G401 (cell line): ENCODE data around the gene PPIH. TPM values are rescaled to one million over a fixed set of nuclear protein-coding genes. Genes with fewer than 3 reads are reported as not detected.
A peak's percentile ranks its signal among the peaks of the same experiment; 100 is the strongest.
"Not testable (repeated sequence)": the region's sequence is repeated elsewhere in the genome, so short reads cannot be mapped to it uniquely, and the experiment has no call there.

Experiments used
- DNase-seq: peaks from one replicate; pipeline ENCODE4 v3.0.0-alpha.2; 2015; ENCODE audit warnings: low spot score
- in situ Hi-C: cut with HindIII; loops from 2 replicates; pipeline ENCODE4 v1.10.0; 2016; ENCODE audit warnings: low sequenced_read_pairs, mixed read lengths
- total RNA-seq: library from RNA; depleted of rRNA; stranded (reverse); fragments of >200 nt; shearing (Covaris generic); gene quantifications from 2 replicates; pipeline ENCODE4 v1.2.3, GENCODE V29; 2014

The PPIH gene
- total RNA-seq, 1 experiment from 2014 or later: 87.9 TPM

DNA sequence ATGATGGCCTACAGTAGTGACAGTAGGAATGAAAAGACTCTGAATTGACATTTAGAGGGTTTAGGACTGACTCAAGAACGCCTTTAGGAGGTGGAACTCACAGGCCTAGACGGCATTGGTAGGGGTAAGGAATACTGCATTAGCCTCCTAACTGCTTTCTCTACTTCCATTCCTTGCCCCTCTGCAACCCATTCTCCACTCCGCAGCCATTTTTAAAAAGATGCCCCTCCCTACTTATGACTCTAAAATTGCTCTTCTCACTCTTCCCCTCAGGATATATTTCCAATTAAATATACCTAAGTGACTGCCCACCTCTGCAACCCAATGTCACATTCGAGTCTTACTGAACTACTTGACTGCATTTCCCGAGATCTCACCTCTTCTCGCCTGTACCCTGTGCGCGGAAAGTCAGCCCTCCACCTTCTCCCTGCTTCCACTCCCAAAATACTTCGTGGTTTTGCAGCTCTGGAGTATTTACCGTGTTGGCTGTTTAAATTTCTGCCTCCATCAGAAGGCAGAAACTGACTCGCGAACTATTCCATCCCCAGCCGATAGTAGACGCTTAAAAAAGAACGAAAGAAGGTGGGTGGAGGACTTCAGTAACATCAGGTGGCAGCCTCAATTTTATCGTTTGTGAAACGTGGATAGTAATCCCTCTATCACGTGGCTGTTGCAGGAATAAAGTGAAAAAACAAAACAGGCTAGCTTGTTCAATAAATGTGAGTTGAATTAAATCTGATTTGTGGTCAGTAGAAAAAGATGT lies 22.9 kb downstream of the PPIH start:
- peak; percentile 56 for DNase-seq

DNA sequence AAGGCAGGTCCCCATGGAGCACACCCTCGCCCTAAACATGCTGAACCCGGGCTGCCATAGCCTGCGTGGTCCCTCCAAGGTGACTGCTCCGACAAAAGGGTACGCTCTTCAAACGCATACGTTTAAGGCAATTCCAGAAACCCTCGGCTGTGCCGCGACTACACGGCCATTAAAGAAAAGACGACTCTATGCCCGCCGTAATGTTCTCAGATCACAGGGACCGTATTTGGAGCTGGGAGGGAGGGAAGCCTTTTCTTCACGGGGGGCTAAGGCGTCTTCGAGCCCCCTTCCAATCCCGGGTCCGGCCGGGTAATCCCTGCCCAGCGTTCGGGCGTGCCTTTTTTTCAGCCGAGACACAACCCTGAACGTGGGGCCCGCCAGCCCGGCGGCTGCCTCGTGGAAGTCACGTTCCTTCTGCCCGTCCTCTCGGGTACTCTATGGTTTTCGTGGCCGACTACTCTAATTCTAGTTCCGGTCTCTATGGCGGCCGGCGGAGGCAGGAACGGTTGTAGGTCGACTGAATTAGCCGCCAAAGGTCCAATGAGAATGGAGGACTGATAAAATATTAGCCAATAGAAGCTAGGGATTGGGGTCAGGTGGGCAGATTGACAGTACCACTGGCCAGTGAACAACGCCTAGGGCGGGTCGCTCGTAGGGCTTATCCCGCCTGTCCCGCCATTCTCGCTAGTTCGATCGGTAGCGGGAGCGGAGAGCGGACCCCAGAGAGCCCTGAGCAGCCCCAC lies 23.7 kb downstream of the PPIH start, which contains the start of gene YBX1:
TSS of gene YBX1 (plus strand) at position 678 of the 743 bp plus-strand sequence. CDS start 148 bp downstream, outside the sequence.
- peak; percentile 99 for DNase-seq
- in situ Hi-C loops: no loop called here

More for the DNA sequence above, 22.9 kb downstream of the PPIH start:
- in situ Hi-C loops: no loop called here

DNA sequence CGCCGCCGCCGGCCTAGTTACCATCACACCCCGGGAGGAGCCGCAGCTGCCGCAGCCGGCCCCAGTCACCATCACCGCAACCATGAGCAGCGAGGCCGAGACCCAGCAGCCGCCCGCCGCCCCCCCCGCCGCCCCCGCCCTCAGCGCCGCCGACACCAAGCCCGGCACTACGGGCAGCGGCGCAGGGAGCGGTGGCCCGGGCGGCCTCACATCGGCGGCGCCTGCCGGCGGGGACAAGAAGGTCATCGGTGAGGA lies 24.2 kb downstream of the PPIH start:
- in situ Hi-C loops, DNase-seq: not testable (repeated sequence)

DNA sequence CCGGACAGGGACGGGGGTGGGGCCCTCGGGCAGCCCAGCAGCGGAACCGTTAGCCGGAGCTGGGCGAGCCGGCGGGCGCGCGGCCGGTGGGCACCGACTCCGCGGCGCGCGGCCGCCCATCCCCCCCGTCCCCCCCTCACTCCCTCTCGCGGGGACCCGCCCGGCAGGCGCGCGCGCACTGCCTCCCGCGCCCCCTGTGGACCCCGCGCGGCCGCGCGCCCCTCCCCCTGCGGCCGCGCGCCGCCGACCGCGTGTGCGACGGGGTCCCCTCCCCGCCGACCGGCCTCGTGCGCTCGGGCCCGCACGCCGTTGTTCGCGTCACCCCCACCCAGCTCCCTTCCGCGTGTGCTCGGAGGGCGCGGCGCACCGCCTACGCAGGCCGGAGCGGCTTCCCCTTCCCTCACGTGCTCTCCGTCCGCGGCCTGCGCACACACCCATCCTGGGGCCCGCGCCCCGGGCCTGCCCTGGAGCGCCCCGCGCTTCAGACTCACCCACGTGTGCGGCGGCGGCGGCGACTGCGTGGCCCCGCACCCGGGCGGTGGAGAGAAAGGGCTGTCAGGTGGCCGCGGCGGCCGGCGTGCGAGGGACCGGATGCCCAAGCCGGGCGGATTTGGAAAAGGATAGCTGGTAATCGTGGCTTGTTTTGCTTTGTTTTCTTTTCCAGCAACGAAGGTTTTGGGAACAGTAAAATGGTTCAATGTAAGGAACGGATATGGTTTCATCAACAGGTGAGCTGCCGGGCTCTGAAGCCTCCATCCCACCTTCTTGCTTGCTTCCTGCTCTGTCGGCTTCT lies 24.7 kb downstream of the PPIH start:
- in situ Hi-C loops: no loop called here
- peak; percentile 50 for DNase-seq

DNA sequence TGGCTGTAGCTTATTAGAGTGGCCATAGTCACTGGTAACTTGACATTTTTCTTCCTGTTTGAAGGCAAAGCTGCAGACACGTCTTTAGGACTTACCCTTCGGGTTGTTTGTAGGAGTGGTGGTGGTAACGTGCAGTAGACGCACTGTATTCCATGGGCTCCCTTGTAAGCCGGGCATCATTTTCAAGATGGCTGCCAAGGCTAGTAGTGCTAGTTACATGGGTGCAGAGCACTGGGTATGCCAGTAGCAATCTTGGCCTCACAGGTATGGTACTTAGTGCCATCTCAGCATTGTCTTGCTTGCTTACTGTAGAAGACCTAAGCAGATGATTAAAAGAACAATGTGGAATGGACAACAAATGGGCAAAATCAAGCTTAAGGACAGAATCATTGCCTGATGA lies 25.9 kb downstream of the PPIH start:
- peak; percentile 8 for DNase-seq
- in situ Hi-C loops: no loop called here

GRCh38 chr1:42686418-42686817 lies 28.2 kb downstream of the PPIH start:
- no peak for DNase-seq
- in situ Hi-C loops: no loop called here

DNA sequence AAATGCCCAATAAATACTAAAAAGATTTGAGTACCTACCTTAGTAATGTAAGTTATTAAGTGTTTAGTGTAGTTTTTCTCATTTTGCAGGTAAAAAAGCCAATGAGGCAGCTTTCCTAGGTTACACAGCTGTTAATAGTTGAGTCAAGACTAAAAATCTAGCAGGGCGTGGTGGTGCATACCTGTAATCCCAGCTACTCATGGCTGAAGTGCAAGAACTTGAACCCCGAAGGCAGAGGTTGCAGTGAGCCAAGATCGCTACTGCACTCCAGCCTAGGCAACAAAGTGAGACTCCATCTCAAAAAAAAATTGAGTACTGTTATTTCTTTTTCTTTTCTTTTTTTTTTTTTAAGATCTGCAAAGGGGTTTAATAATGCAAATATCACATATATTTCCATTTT lies 31.7 kb downstream of the PPIH start:
- DNase-seq: no peak
- in situ Hi-C loops: no loop called here

GRCh38 chr1:42690477-42691156 lies 32.4 kb downstream of the PPIH start:
- in situ Hi-C loops: no loop called here
- no peak for DNase-seq

GRCh38 chr1:42691157-42691498 lies 32.9 kb downstream of the PPIH start:
- in situ Hi-C loops: no loop called here
- DNase-seq: no peak

- in situ Hi-C loops: no loop called here
- DNase-seq: no peak
Observed at GRCh38 chr1:42692461-42692860, 34.2 kb downstream of the PPIH start.

- in situ Hi-C loops: no loop called here
- DNase-seq: no peak
Observed at GRCh38 chr1:42692911-42693310, 34.7 kb downstream of the PPIH start.

- in situ Hi-C loops: no loop called here
- no peak for DNase-seq
Observed at GRCh38 chr1:42698081-42698813, 40.0 kb downstream of the PPIH start.

- in situ Hi-C loops: no loop called here
- DNase-seq: no peak
Observed at GRCh38 chr1:42700006-42700405, 41.8 kb downstream of the PPIH start.

- in situ Hi-C loops: no loop called here
Observed at GRCh38 chr1:42703888-42704464, 45.8 kb downstream of the PPIH start.

GRCh38 chr1:42712808-42713207 lies 54.6 kb downstream of the PPIH start:
- in situ Hi-C loops, DNase-seq: not testable (repeated sequence)

More at GRCh38 chr1:42703888-42704464, 45.8 kb downstream of the PPIH start:
- DNase-seq: no peak

- DNase-seq: no peak
- in situ Hi-C loops: no loop called here
Observed at GRCh38 chr1:42713293-42713692, 55.1 kb downstream of the PPIH start.

DNA sequence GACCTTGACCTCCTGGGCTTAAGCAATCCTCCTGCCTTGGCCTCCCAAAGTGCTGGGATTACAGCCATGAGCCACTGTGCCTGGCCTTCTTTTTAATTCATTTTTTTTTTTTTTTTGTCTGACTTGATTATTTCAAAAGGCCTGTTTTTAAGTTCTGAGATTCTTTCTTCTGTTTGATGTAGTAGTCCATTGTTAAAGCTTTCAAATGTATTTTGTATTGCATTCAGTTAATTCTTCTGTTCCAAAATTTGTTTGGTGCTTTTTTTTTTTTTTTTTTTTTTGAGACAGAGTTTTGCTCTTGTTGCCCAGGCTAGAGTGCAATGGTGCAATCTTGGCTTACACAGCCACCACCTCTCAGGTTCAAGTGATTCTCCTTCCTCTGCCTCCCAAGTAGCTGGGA lies 56.2 kb downstream of the PPIH start:
- in situ Hi-C loops, DNase-seq: not testable (repeated sequence)

DNA sequence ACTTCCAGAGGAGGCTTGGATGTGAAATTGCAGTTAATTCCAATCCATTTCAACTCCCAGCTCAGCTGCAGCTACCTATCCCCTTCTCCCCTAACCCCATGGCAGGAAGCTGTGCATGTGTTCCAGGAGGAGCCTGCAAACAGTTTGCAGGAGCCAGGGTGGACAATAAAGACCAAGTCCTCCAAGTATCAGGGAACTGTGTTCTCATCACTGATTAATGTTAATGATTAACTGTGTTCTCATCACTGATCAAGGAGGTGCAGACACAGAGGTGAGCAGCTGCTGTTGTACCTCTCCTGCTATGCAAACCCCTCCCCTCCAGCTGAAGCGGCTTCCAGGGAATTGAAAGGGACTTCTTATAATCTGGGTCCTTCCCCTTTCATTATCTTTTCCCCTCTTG lies 62.6 kb downstream of the PPIH start:
- no peak for DNase-seq
- in situ Hi-C loops: no loop called here

DNA sequence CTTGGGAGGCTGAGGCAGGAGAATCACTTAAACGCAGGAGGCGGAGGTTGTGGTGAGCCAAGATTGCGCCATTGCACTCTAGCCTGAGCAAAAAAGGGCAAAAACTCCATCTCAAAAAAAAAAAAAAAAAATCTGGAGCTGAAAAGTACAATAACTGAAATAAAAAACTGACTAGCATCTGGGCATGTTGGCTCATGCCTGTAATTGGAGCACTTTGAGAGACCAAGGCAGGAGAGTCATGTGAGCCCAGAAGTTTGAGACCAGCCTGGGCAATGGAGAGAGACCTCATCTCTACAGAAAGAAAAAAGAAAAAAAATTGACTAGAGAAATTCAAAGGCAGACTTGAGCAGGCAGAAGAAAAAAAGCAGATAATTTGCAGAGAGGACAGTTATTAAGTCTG lies 63.7 kb downstream of the PPIH start:
- in situ Hi-C loops: no loop called here
- no peak for DNase-seq
